ENCODE data around the gene TRAF7.
"Not testable (repeated sequence)": the region's sequence is repeated elsewhere in the genome, so short reads cannot be mapped to it uniquely, and the experiment has no call there.

Gene TRAF7

DNA sequence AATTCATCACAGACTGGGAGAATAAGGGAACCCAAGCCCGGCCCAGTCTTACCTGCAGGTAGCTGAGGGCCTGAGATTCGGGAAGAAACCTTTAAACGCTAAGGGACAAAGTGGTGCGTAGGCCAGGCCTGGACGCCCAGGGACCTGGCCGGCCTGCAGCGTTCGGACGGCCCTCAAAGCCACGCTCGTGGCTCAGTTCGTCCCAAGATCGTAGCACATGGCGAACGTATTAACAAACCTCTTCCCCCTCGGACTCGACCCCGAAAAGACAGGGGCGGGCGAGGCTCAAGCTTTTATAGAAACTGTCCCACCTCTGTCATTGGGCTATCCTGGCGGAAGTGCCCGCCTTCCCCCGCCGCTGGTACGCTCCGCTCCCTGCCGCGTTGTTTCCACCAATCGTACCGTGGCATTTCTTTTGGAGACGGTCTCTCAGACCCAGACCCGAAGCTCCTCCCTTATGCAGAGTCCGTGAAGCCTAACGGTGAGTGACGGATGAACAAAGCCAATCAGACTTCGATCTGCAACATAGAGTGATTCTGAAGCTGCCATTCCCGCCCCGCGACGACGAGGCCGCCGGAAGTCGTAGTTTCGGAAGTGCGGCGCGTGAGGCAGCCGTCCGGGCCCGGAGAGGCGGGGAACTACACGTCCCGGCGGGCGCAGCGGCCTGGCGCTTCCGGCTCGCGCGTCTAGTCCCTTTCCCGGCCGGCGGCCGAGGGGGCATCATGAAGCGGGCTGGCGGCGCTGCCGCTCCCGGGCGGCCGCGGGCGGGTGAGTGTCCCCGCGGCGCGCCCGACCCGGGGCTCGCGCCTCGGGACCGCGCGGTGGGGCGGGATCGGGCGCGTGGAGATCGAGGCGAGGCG, at the start of gene TRAF7:
TRAF7 (plus strand) TSS at position 692 of the 860 bp plus-strand sequence. CDS start 8,139 bp downstream, outside the sequence.
- in situ Hi-C loops (cut with MboI; ENCODE audit: low sequenced_read_pairs) = no loop called here

DNA sequence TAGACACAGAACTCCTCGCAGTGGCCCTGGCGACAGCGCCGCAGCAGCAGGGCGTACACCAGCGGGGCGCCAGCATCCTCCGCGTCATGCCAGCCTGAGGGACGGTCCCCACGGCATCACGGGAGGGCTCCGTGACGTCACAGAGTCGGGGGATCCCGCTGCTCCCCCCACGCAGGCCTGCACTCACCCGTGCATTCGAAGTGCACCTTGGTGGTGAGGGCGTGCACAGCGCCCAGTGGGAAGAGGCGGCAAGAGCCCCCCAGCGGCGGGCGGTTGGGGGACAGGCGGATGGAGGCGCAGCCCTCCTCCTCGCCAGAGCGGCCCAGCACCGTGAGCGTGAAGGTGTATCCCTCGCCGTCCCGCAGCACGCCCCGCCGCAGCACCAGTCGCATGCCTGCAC, 49.4 kb upstream of the TRAF7 start:
- in situ Hi-C loops (cut with MboI; ENCODE audit: low sequenced_read_pairs) = not testable (repeated sequence)

DNA sequence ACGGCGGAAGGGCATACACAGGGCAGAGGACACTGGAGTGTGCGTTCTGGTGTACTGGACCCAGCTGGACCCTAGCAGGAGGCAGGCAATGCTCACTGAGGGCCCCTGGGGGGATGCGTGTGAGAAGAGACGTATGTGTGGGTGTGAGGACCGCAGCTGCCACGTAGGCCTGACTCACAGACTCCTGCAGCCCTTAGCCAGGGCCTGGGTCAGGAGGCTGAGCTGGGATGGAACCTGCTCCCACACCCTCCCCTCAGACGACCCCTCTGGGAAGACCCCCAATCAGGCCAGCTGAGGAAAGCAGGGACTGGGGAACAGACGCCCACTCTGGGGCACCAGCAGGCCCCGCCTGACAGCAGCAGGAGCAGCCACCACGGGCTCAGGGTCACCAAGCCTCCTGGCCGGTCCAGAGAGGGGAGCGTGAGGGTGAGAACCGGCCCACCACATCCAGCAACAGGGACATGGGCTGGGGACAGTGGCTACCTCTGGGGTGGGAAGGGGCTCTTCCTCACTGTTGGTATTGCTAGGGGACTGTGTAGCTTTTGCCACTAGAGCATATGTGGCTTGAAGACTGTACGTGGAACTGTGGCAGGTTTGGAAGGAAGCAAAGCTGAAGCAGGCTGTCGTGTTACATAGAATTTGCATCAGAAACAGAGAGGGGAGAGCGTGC, 48.3 kb upstream of the TRAF7 start:
- in situ Hi-C loops (cut with MboI; ENCODE audit: low sequenced_read_pairs) = not testable (repeated sequence)

DNA sequence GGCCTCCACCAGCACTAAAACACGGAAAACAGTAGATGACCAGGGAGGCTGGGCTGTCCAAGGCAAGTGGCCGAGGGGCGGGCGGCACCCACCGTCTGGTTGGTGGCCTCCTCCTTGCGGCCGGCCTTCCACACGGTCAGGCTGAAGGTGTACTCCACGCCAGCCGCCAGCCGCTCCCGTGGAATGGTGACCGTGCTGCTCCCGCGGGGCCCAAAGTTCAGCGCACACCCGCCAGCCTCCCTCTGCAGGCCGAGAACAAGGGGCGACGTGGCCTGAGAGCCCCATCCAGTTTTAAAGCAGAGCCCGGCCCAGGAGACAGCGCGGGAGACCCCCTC, 47.8 kb upstream of the TRAF7 start:
- in situ Hi-C loops (cut with MboI; ENCODE audit: low sequenced_read_pairs) = not testable (repeated sequence)

DNA sequence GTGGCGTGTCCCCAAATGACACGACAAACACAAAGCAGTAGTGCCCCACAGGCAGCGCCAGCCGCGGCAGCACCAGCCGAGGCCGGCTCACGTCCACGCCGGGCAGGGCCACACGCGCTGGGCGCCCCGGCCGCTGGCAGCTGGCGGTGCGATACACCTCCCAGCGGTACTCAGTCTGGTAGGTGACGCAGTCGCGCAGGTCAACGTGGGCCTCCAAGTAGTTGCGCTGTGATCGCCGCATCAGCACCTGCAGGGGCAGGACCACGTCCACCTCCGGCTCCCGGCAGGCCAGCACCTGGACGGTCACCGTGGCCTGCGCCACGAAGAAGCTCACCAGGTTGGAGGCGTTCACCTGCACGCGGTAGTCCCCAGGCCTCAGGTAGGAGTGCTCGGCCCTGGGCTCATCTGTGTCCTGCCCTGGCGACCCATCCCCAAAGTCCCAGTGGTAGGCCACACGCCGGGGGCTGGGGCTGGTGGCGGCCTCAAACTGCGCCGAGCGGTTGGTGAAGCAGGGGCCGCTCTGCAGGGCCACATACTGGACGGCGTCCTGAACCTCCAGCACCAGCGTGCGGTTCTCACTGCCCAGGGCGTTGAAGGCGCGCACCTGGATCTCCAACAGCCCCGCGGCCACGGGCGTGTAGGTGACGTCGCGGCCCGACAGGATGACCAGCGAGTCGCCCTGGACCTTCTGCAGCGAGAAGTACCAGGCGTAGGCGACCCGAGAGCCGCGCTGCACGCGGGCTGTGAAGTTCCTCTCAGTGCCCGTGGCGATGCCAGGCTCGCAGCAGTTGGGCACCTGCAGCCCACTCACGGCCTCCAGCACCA, 46.9 kb upstream of the TRAF7 start:
- in situ Hi-C loops (cut with MboI; ENCODE audit: low sequenced_read_pairs) = not testable (repeated sequence)

DNA sequence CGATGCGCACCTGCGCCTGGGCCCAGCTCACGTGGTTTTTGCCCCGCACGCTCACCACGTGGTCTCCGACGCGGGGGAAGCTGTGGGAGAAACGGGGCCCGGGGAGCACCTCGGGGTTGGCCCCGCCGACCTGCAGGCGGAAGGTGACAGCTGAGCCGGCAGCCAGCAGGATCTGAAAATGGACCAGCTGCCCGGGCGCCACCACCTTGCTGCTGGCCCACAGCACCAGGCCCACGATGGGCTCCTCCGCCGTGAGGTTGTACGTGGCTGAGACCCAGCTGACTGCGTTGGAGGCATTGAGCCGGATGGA, 46.4 kb upstream of the TRAF7 start:
- in situ Hi-C loops (cut with MboI; ENCODE audit: low sequenced_read_pairs) = not testable (repeated sequence)

DNA sequence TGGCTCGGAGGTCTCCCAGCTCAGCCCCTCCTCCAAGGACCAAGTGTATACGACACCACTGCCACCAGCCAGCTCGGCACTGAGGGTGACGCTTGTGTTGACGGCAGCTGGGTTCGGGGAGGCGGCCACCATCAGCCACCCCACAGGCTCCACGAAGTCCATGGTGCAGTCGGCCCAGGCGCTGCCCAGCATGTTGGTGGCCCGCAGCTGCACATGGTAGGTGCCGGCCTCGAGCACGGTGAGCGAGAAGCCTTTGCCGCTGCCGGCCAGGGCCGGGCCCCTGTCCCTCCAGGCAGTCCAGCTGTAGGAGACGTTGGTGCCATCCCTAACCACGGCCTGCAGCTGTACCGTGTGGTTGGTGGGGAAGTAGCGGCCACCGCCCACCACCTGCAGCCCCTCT, 45.7 kb upstream of the TRAF7 start:
- in situ Hi-C loops (cut with MboI; ENCODE audit: low sequenced_read_pairs) = not testable (repeated sequence)

DNA sequence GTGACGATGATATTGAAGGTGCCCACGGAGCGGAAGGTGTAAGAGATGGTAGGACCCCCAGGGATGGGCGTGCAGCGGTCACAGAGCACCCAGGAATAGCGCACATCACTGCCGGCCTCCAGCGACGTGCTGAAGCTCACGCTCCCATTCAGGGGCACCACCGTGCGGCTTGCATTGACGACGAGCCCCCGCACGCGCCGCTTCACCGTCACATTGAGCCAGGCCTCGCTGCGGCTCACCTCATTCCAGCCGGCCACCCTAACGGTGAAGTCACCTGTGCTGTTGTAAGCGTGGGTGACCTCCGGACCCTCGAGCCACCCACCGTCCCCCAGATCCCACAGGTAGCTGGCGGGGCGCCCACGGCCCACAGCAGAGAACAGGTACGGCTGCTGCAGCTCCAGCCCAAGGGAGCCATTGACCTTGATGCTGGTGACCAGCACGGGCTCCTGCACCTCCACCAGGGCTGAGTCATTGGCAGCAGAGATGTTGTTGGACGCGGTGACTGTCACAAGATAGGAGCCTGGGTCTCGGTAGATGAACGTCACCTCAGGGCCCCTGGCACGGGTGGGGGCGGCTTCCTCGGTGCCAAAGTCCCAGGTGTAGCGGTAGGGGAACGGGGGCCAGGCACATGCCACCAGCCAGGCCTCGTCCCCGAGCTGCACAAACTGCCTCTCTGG, 45.1 kb upstream of the TRAF7 start:
- in situ Hi-C loops (cut with MboI; ENCODE audit: low sequenced_read_pairs) = not testable (repeated sequence)

DNA sequence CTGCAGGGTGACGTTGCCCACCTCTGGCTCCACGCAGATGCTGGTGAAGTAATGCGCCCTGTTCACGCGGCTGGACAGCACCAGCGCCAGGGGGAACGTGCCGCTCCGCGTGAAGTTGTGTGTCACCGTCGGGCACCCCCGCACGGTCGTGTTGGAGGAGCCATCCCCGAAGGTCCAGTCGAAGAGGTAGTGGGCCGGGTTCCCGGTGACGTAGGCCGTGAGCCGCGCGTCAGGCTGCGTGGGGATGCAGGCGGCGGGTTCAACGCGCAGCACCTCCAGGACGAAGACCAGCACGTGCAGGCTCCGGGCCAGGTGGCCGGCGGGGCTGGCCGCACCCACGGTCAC, 44.6 kb upstream of the TRAF7 start:
- in situ Hi-C loops (cut with MboI; ENCODE audit: low sequenced_read_pairs) = not testable (repeated sequence)

DNA sequence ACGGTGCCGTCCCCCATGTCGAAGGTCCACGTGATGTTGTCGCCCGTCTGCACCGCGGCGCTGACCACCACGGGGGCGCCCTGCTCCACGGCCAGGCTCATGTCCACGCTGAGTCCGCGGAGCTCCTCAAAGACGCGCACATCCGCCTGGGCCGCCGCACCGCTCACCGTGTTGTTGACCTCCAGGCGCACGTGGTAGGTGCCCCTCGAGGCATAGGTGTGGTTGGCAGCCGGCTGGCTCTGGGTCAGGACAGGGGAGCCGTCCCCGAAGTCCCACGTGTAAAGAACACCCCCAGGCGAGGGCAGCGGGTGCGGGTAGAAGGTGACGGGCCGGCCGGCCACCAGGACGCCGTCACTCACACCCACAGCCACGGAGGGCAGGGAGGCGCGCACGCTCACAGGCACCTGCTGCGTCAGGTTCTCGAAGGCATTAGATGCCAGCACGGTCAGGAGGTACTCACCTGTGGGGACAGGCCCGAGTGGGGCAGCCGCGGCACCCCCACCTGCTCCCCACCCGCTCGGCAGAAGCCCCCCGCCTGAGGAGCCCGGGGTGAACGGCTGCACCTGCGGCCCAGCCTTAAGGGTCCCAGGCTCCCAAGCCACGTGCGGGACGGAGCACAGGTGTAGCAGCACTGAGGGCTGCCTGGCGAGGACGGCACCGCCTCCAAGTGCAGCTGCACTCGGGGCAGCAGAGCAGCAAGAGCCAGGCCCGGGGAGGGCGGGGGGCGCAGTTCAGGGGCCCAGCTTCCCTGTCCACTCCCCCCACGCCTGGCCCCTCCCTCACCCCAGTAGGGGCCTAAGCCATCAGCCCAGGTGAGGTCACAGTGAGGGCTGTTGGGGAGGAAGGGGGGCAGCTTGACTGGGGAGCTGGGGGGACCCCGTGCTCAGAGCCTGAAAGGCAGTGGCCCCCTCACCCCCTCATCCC, 43.9 kb upstream of the TRAF7 start:
- in situ Hi-C loops (cut with MboI; ENCODE audit: low sequenced_read_pairs) = not testable (repeated sequence)

DNA sequence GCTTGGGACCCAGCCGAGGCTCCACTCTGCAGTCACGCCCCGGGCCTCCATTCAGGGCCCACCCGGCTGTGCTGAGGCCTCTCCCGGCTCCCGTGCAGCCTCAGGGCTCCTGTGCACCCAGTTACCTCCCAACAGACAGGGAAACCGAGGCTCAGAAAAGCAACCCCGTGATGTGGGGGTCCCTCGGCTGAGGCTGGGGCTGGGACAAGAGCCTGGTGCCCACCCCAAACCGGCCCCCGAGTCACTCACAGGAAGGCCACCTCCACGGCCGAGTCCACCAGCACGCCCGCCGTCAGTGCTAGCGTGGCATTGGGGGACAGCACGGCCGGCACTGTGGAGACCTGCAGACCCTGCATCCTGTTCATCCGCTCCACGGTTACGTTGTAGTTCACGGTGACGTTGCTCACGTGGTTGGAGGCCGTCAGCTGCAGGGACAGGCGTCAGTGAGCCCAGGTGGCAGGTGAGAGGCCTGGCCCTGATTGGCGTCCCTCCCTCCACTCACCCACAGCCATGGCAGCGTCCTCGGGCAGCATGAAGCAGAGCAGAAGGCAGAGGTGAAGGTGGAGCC, 43.0 kb upstream of the TRAF7 start:
- in situ Hi-C loops (cut with MboI; ENCODE audit: low sequenced_read_pairs) = not testable (repeated sequence)

DNA sequence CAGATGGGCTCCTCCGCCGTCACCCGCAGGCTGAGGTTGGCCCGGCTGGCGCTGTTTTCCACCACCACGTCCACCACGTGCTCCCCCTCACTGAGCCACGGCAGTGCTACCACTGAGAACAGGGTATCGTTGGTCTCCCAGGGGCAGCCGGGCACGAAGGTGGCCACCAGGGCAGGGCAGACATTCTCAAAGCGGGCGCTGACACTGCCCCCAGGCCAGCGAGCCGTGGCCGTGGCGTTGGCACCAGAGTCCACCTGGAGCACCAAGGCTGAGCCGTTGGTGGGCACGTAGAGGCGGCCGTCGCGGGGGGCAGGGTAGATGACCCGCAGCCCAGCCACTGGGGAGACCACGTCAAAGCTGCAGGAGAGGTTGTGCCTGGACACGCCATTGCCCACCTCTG, 41.4 kb upstream of the TRAF7 start:
- in situ Hi-C loops (cut with MboI; ENCODE audit: low sequenced_read_pairs) = not testable (repeated sequence)

DNA sequence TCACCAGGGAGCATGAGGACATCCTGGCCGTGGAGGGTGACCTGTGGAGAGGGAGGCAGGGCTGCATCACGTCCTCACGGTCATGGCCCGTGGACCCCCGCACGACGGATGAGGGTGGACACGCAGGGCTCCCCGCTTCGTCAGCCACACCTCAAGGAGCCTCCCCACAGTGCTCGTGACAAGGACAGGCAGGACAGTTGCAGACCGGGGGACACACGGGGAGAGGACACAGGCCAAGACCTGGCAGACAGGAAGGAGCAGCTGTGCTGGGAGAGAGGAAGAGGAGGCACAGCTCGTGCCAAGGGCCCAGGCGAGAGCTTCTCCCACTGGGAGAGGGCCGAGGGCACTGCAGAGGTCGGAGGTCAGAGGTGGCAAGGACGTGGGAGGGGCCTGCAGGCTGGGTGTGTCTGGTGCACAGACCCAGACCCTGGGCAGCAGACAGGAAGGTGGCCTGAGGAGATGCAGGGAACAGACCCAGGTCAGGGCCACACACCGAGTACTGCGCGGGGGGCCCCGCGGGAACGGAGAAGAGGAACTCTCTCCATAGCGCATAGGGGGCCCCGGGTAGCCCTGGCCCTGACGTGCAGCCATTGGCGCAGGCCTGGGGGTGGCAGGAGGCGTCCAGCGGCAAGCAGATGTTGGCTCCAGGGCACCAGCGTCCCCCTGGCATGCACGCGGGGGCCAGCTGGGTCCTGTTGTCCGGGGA, 40.5 kb upstream of the TRAF7 start:
- in situ Hi-C loops (cut with MboI; ENCODE audit: low sequenced_read_pairs) = not testable (repeated sequence)

DNA sequence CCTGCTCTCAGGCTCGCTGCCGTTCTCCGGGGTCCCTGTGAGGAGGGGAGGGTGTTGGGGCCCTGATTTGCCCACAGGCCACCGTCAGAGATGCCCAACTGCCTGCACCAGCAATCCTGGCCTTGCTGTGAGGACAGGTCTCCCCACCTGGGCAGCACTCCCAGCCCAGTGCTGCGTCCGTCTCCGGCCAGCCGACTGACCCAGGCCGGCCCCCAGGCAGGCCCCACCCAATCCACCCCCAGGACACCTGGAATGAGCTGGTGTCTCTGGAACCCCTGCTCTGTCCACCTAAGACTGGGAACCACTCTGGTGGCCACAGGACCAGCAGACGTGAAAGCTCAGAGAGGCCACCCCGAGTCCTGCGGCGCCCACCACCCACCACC, 40.0 kb upstream of the TRAF7 start:
- in situ Hi-C loops (cut with MboI; ENCODE audit: low sequenced_read_pairs) = no loop called here

DNA sequence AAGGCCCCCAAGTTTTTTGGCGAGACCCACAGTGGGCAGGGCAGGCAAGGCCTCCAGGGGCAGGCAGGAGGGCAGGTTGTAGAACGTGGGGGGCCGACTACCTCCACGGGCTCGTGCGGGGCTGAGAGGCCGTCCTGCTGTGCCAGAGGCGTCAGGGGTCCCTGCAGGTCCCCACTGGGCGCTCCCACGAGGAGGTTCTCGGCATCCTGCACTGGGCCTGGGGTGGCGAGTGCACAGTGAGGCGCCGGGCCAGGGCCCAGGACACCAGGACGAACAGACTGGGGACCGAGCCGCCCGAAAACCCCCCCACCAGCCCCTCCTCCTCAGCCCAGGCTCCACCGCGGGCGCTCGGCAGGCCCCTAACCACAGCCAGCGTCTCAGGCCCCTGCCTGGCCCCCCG, 39.2 kb upstream of the TRAF7 start:
- in situ Hi-C loops (cut with MboI; ENCODE audit: low sequenced_read_pairs) = not testable (repeated sequence)

DNA sequence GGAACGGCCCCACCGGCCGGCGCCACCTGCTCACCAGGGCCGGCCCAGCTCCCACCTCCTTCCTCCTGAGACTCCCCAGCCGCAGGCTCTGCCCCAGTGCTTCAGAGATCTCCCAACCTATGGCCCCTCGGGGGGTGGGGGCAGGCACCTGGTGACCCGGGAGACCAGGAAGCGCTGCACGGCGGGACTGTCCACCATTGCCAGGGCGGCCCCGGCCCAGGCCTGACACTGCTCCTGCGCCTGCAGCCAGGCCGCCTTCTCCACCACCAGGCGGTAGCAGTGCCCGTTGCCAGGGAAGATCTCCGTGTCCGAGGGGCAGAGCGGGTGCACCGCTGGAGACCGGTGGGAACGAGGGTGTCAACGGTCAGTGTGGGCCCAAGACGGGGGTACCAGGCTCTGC, 38.2 kb upstream of the TRAF7 start:
- in situ Hi-C loops (cut with MboI; ENCODE audit: low sequenced_read_pairs) = not testable (repeated sequence)

DNA sequence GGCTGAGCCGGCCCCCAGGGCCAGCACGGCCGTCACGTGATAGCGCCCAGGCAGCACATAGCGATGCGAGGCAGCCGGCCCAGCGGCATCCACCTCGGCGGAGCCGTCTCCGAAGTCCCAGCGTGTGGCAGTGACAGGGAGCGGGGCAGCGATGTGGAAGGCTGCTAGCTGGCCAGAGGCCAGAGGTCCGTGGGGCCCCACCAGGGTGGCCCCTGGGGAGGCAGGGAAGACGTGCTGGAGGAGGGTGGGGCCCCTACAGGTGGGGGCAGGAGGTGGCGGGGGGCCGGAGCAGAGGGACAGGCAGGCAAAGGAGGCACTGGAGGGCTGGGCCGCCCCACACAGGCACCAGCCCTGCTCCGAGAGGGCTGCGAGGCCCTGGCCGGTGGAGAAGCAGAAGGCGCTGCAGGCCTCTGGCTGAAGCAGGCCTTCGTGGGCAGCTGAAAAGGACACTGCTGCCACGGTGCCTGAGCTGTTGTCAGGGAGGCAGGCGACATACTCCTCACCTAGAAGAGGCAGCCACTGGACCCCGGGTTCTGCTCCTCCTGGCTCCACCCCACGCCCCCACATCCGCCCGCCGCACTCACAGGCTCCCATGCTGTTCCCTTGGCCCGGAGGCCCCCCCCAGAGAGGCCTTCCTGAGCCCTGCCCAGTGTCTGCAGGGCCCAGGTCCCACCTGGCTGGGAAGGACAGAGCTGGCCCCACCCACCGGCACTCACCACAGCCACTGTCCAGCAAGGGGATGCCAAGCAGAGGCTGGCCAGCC, 37.4 kb upstream of the TRAF7 start:
- in situ Hi-C loops (cut with MboI; ENCODE audit: low sequenced_read_pairs) = not testable (repeated sequence)

DNA sequence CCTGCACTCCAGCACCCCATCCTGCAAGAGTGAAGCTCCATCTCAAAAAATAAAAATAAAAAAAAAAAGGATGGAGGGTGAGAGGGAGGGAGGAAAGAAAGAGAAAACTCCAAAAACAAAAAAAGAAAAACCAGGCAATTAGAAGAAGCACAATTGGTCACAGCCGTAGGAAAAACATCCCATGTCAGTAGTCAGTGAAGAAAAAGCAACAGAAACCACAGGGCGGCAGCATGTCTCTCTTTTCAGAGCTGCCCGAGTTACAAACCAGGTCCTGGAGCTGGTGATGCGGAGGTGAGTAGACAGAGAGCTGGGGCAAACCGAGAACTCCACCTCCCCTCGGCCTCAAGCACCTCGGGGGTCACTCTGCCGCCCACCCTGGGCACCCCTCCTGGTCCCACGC, 34.3 kb upstream of the TRAF7 start:
- in situ Hi-C loops (cut with MboI; ENCODE audit: low sequenced_read_pairs) = not testable (repeated sequence)

DNA sequence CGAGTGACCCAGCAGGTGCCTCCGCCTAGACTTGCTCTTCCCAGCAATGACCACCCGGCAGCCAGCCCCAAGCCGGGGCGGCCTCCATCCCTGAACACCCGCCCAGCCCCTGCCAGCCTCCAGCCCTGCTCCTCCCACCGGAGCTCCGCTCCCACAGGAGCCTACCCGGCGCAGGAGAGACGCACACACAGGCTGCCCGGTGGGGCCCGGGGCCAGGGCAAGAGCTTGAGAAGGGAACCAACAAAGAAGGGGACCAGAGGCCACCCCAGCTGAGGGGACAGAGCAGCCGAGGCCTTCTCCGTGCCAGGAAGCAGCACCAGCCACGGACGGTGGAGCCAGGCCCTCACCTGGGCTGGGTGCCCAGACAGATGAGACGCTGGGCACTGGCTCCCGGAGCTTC, 33.7 kb upstream of the TRAF7 start:
- in situ Hi-C loops (cut with MboI; ENCODE audit: low sequenced_read_pairs) = no loop called here

All from hTERT RPE-1 (cell line).